Measurements from ENCODE around the gene ST6GALNAC2.

ST6GALNAC2 gene

DNA sequence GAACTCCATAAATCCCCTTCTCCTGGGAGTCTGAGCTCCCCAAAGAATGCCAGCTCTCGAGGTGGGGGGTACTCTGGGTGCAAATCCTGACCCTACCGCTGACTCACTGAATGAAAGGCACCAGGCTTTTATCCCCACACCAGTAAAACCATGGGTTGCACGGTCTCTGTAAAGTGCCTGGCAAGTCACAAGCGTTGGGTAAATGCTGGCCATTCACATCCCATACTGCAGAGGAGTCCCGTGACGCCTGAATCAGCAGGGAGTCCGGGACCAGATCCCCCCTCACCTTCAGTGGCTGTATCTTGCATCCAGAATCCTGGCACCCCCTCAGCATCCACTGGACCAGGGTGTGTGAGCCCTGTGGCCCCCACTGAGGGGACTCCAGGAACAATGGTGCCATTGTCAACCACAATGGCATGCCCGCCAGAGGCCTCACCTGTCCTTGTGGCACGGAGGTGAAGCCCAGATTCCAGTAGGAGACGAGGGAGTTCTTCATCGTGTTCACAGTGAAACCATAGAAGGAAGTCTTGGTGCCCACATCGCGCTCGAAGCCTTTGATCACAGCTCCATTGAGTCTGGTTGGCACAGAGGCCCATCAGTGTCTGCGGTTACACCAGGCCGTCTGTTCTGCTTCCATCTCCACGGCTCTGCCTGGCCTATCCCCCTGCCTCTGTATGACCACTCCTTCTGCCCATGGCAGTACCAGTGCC is 13.3 kb downstream of the ST6GALNAC2 start:
- no peaks in the 10 kb centered on the region for H3K9me2 ChIP-seq (replicated peaks; ENCODE audit: control insufficient read depth, low read length)
- peaks cover 4% of the 10 kb centered on the region; the same call in 1 of the 2 replicates for H4K20me1 ChIP-seq (ENCODE audit: control insufficient read depth, insufficient read depth, low read depth, low read length)
- H3K9me3 ChIP-seq (ENCODE audit: control insufficient read depth, insufficient read depth, low read length): no peaks in the 10 kb centered on the region
- H3K27ac ChIP-seq (ENCODE audit: low read depth, low read length): no peak overlapping the region
- peaks cover 15% of the 10 kb centered on the region for H3F3A ChIP-seq (ENCODE audit: control insufficient read depth, insufficient read depth)
- H3K27me3 ChIP-seq (ENCODE audit: control insufficient read depth, low read length): peaks cover 11% of the 10 kb centered on the region
- TF ChIP-seq EZH2phosphoT487 (IDR thresholded peaks at IDR 0.05; ENCODE audit: borderline replicate concordance, low read length): no peak
- TF ChIP-seq, protein P1, sequence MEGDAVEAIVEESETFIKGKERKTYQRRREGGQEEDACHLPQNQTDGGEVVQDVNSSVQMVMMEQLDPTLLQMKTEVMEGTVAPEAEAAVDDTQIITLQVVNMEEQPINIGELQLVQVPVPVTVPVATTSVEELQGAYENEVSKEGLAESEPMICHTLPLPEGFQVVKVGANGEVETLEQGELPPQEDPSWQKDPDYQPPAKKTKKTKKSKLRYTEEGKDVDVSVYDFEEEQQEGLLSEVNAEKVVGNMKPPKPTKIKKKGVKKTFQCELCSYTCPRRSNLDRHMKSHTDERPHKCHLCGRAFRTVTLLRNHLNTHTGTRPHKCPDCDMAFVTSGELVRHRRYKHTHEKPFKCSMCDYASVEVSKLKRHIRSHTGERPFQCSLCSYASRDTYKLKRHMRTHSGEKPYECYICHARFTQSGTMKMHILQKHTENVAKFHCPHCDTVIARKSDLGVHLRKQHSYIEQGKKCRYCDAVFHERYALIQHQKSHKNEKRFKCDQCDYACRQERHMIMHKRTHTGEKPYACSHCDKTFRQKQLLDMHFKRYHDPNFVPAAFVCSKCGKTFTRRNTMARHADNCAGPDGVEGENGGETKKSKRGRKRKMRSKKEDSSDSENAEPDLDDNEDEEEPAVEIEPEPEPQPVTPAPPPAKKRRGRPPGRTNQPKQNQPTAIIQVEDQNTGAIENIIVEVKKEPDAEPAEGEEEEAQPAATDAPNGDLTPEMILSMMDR (IDR thresholded peaks at IDR 0.05; ENCODE audit: low read depth, low read length, poor library complexity, severe bottlenecking): no peak
- peaks cover 7% of the 10 kb centered on the region for H3K4me1 ChIP-seq (ENCODE audit: control insufficient read depth, low read length)
- peaks cover 4% of the 10 kb centered on the region for H3K36me3 ChIP-seq (ENCODE audit: control insufficient read depth, low read length)
- no peak overlapping the region for H3K4me2 ChIP-seq (ENCODE audit: low read length)
- no peak overlapping the region for H3K4me3 ChIP-seq (ENCODE audit: low read length)
- no peaks in the 10 kb centered on the region for H3K79me2 ChIP-seq (ENCODE audit: control insufficient read depth, low read length)

DNA sequence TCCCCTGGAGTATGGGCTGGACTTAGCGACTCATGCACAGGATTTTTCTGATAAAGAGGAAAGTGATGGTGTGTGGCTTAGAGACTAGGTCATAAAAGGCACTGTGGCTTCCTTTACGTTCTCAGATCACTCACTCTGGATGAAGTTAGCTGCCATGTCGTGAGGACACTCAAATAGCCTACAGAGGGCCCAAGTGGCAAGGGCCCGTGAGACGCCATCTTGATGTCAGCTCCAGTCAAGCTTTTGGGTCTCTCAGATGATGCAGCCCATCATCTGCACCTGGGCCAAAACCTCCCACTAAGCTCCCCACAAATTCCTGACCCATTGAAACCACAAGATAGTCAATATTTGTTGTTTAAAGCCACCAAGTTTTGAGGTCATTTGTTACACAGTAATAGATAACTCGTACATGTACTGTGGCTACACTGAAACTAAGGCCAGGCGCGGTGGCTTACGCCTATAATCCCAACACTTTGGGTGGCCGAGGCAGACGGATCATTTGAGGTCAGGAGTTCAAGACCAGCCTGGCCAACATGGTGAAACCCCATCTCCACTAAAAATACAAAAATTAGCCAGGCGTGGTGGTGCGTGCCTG is 14.7 kb downstream of the ST6GALNAC2 start:
- peaks cover 16% of the 10 kb centered on the region for H3K4me1 ChIP-seq (ENCODE audit: control insufficient read depth, low read length)
- peaks cover 29% of the 10 kb centered on the region for H3F3A ChIP-seq (ENCODE audit: control insufficient read depth, insufficient read depth)
- peaks cover 18% of the 10 kb centered on the region for H3K36me3 ChIP-seq (ENCODE audit: control insufficient read depth, low read length)
- TF ChIP-seq EZH2phosphoT487 (IDR thresholded peaks at IDR 0.05; ENCODE audit: borderline replicate concordance, low read length): no peak
- TF ChIP-seq, protein P1 (IDR thresholded peaks at IDR 0.05; ENCODE audit: low read depth, low read length, poor library complexity, severe bottlenecking): no peak
- H3K4me2 ChIP-seq (ENCODE audit: low read length): no peak overlapping the region
- H3K27ac ChIP-seq (ENCODE audit: low read depth, low read length): no peak overlapping the region
- H4K20me1 ChIP-seq (ENCODE audit: control insufficient read depth, insufficient read depth, low read depth, low read length): peaks cover 4% of the 10 kb centered on the region
- H3K79me2 ChIP-seq (ENCODE audit: control insufficient read depth, low read length): no peaks in the 10 kb centered on the region
- H3K9me2 ChIP-seq (replicated peaks; ENCODE audit: control insufficient read depth, low read length): no peaks in the 10 kb centered on the region
- H3K4me3 ChIP-seq (ENCODE audit: low read length): no peak overlapping the region
- H3K27me3 ChIP-seq (ENCODE audit: control insufficient read depth, low read length): peaks cover 5% of the 10 kb centered on the region
- no peaks in the 10 kb centered on the region for H3K9me3 ChIP-seq (ENCODE audit: control insufficient read depth, insufficient read depth, low read length)

DNA sequence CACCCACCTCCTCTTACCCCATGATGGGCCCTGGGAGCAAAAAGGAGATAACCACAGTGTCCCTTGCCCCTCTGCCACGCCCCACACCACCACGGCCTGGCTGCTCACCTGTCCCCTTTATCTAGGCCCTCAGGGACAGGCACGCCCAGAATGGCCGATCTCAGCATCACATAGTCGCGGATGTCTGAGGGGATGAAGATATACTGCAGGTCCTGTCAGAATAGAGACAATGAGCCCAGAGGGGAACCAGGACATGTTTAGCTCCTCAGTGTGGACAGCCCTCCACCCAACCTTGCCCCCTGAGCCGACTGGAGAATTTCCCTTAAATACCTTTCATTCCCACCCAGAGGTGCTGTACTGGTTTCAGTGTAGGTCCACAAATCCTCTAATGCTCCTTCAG is 15.2 kb downstream of the ST6GALNAC2 start:
- no peak overlapping the region for H3K27ac ChIP-seq (ENCODE audit: low read depth, low read length)
- peaks cover 4% of the 10 kb centered on the region; the same call in 1 of the 2 replicates for H3K27me3 ChIP-seq (ENCODE audit: control insufficient read depth, low read length)
- H3K79me2 ChIP-seq (ENCODE audit: control insufficient read depth, low read length): no peaks in the 10 kb centered on the region
- no peaks in the 10 kb centered on the region for H3K9me2 ChIP-seq (replicated peaks; ENCODE audit: control insufficient read depth, low read length)
- no peak for TF ChIP-seq EZH2phosphoT487 (IDR thresholded peaks at IDR 0.05; ENCODE audit: borderline replicate concordance, low read length)
- TF ChIP-seq, protein P1 (IDR thresholded peaks at IDR 0.05; ENCODE audit: low read depth, low read length, poor library complexity, severe bottlenecking): no peak
- peaks cover 16% of the 10 kb centered on the region for H3K4me1 ChIP-seq (ENCODE audit: control insufficient read depth, low read length)
- no peak overlapping the region for H3K4me3 ChIP-seq (ENCODE audit: low read length)
- peaks cover 23% of the 10 kb centered on the region for H3K36me3 ChIP-seq (ENCODE audit: control insufficient read depth, low read length)
- no peak overlapping the region for H3K4me2 ChIP-seq (ENCODE audit: low read length)
- peaks cover 4% of the 10 kb centered on the region for H4K20me1 ChIP-seq (ENCODE audit: control insufficient read depth, insufficient read depth, low read depth, low read length)
- no peaks in the 10 kb centered on the region for H3K9me3 ChIP-seq (ENCODE audit: control insufficient read depth, insufficient read depth, low read length)
- H3F3A ChIP-seq (ENCODE audit: control insufficient read depth, insufficient read depth): peaks cover 33% of the 10 kb centered on the region
